Natural killer cell (primary cell): ENCODE results near the gene GRB10. TPM values are rescaled to one million over a fixed set of nuclear protein-coding genes. Genes with fewer than 3 reads are reported as not detected.

Experiments
- ATAC-seq, 3 donors: fragments of 150-1000 bp in 2 of 3; fragments of 200-7000 bp in 1 of 3; cut with Tn5 transposase; 1 replicate in 1 of 3; 2 replicates in 2 of 3; pipeline ENCODE4 v1.10.0; 2021; ENCODE audit warnings: mild to moderate bottlenecking in 2 of 3, moderate library complexity in 2 of 3
- DNase-seq, 2 donors: peaks; one replicate each; pipeline versions ENCODE4 v3.0.0 to v3.0.0-alpha.2; 2013 to 2021; ENCODE audit warnings: mixed read lengths in 1 of 2
- H3K27ac ChIP-seq: one replicate; pipeline ENCODE4 v1.5.1; 2013; ENCODE audit warnings: mild to moderate bottlenecking, low read length
- H3K27me3 ChIP-seq: one replicate; pipeline ENCODE4 v1.6.1; 2013; ENCODE audit warnings: low read length; ENCODE audit not compliant: control insufficient read depth, insufficient read depth
- H3K36me3 ChIP-seq: one replicate; pipeline ENCODE4 v1.6.1; 2013; ENCODE audit warnings: low read length; ENCODE audit not compliant: control insufficient read depth, insufficient read depth
- H3K4me1 ChIP-seq: one replicate; pipeline ENCODE4 v1.6.1; 2013; ENCODE audit warnings: low read length; ENCODE audit not compliant: control insufficient read depth, insufficient read depth
- H3K4me3 ChIP-seq: one replicate; pipeline ENCODE4 v1.5.1; 2013; ENCODE audit warnings: low read length
- H3K9me3 ChIP-seq: one replicate; pipeline ENCODE4 v1.6.1; 2013; ENCODE audit warnings: low read length; ENCODE audit not compliant: control insufficient read depth, insufficient read depth
- H3K27ac Mint-ChIP-seq, 2 donors: one replicate each; pipeline ENCODE4 v1.8.0; 2022; ENCODE audit warnings: mild to moderate bottlenecking in 2 of 2, mixed read lengths in 2 of 2, moderate library complexity in 1 of 2
- H3K27me3 Mint-ChIP-seq, 2 donors: one replicate each; pipeline ENCODE4 v1.8.0; 2022; ENCODE audit warnings: low read depth in 2 of 2, mixed read lengths in 2 of 2
- H3K36me3 Mint-ChIP-seq: one replicate; pipeline ENCODE4 v1.8.0; 2022; ENCODE audit warnings: mixed read lengths
- H3K4me1 Mint-ChIP-seq, 2 donors: one replicate each; pipeline ENCODE4 v1.8.0; 2022; ENCODE audit warnings: mixed read lengths in 2 of 2
- H3K4me3 Mint-ChIP-seq: one replicate; pipeline ENCODE4 v1.8.0; 2022; ENCODE audit warnings: mild to moderate bottlenecking, moderate library complexity, mixed read lengths
- H3K9me3 Mint-ChIP-seq, 2 donors: one replicate each; pipeline ENCODE4 v1.8.0; 2022; ENCODE audit warnings: mixed read lengths in 2 of 2
- WGBS: methylation state at CpG from one replicate; pipeline ENCODE4 v1.1.7; 2013; ENCODE audit warnings: missing lambda C conversion rate; ENCODE audit not compliant: insufficient coverage; 5-methylcytosine and 5-hydroxymethylcytosine counted together
- intact Hi-C: fragments of 100-400 bp; cut with micrococcal nuclease; formaldehyde crosslinking; loops from one replicate; pipeline ENCODE4 v1.14.2; 2022
- total RNA-seq, 4 donors: library from RNA; stranded (reverse); fragments of 120-200 nt in 1 of 4; gene quantifications; one replicate each; pipeline versions ENCODE4 v1.2.3 to v1.2.4, GENCODE V29; 2013 to 2022
- TF ChIP-seq, protein P1 (sequence below): fragments of 200-600 bp; IDR thresholded peaks from one replicate; pipeline ENCODE4 v1.8.0; 2022; ENCODE audit warnings: antibody characterized with exemption

Gene GRB10
- total RNA-seq, 3 donors from 2014 or later (not counting 1 experiment from before 2014, with no cell fraction given), result 0.16 to 24.4 (median 1.4) TPM

DNA sequence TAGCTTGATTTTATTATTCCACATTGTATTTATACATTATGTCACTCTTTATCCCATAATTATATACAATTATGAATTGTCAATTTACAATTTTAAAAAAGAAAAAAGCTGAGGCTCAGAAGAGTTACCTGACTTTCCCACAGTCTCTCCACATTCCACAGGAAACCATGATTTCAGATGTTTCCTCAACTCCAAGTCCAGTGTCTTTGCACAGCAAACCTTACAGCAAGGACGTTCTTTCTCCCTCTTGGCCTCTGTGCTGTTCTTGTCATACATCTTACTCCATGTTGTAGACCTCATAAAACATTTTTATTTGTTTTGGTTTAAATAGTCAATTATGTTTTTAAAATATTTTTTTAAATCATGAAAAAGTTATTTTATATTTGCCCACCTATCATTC is 34.9 kb upstream of the GRB10 start:
- intact Hi-C loops, result no loop called here
- DNase-seq (no peak), ATAC-seq (no peak)
- WGBS, result 13% methylated on average over 1 of the region's 1 CpG
- Mint-ChIP-seq H3K4me1 (no peaks in the 10 kb centered on the region), H3K4me3 (no peak overlapping the region), H3K36me3 (no peaks in the 10 kb centered on the region), H3K9me3 (no peaks in the 10 kb centered on the region), H3K27me3 (peaks cover 9 to 30% of the 10 kb centered on the region in 2 donors), H3K27ac (no peak overlapping the region)
- Histone ChIP-seq H3K27ac (no peak overlapping the region), H3K4me1 (no peaks in the 10 kb centered on the region), H3K4me3 (no peak overlapping the region), H3K9me3 (no peaks in the 10 kb centered on the region), H3K36me3 (no peaks in the 10 kb centered on the region), H3K27me3 (no peaks in the 10 kb centered on the region)
- TF ChIP-seq, protein P1, sequence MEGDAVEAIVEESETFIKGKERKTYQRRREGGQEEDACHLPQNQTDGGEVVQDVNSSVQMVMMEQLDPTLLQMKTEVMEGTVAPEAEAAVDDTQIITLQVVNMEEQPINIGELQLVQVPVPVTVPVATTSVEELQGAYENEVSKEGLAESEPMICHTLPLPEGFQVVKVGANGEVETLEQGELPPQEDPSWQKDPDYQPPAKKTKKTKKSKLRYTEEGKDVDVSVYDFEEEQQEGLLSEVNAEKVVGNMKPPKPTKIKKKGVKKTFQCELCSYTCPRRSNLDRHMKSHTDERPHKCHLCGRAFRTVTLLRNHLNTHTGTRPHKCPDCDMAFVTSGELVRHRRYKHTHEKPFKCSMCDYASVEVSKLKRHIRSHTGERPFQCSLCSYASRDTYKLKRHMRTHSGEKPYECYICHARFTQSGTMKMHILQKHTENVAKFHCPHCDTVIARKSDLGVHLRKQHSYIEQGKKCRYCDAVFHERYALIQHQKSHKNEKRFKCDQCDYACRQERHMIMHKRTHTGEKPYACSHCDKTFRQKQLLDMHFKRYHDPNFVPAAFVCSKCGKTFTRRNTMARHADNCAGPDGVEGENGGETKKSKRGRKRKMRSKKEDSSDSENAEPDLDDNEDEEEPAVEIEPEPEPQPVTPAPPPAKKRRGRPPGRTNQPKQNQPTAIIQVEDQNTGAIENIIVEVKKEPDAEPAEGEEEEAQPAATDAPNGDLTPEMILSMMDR, result no peak

DNA sequence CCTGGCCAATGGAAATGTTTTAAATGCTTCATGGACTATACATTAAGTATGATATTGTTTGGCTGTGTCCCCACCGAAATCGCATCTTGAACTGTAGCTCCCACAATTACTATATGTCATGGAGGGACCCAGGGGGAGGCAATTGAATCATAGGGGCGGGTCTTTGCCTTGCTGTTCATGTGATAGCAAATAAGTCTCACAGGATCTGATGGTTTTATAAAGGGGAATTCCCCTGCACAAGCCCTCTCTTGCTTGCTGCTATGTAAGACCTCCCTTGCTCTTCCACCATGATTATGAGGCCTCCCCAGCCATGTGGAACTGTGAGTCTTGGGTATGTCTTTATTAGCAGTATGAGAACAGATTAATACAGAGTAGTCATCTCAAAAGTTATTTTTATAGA is 32.4 kb upstream of the GRB10 start:
- WGBS, result 96% methylated on average over 3 of the region's 3 CpGs
- ATAC-seq, result peak in 1 of 3 donors; percentile 18
- intact Hi-C loops, result no loop called here
- Mint-ChIP-seq H3K36me3 (no peaks in the 10 kb centered on the region), H3K4me1 (no peaks in the 10 kb centered on the region), H3K4me3 (no peak overlapping the region), H3K27ac (no peak overlapping the region), H3K27me3 (peaks cover 9 to 20% of the 10 kb centered on the region in 2 donors), H3K9me3 (no peaks in the 10 kb centered on the region)
- H3K27ac ChIP-seq, result no peak overlapping the region
- DNase-seq, result no peak
- H3K4me3 ChIP-seq, result no peak overlapping the region
- no peaks in the 10 kb centered on the region for H3K27me3 ChIP-seq
- TF ChIP-seq, protein P1, result no peak
- no peaks in the 10 kb centered on the region for H3K36me3 ChIP-seq
- no peaks in the 10 kb centered on the region for H3K9me3 ChIP-seq
- H3K4me1 ChIP-seq, result no peaks in the 10 kb centered on the region

DNA sequence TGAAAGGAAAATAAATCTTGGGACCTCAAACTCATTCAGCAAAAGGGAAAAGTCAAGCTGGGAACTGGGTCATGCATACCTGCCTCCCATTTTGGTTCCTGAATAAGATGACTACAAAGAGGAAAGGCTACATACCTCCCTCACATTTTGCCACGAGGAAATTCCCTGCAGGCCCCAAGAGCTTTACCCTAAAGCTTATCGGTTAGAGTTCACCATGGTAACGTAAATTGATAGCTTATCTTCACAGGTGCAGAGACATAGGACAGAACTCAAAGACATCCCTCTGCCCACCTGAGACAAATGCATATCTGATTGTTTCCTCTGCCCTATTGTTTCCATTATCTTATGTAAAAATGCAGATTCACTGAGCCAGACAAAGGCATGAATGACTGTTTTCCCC is 31.5 kb upstream of the GRB10 start:
- no peak for DNase-seq
- H3K27ac Mint-ChIP-seq, result no peak overlapping the region

More for the DNA sequence above, 31.5 kb upstream of the GRB10 start:
- no peak for ATAC-seq
- Mint-ChIP-seq H3K36me3 (no peaks in the 10 kb centered on the region), H3K9me3 (no peaks in the 10 kb centered on the region), H3K4me1 (no peaks in the 10 kb centered on the region), H3K4me3 (no peak overlapping the region), H3K27me3 (peaks cover 6 to 18% of the 10 kb centered on the region in 2 donors)
- H3K27me3 ChIP-seq, result no peaks in the 10 kb centered on the region
- no peaks in the 10 kb centered on the region for H3K4me1 ChIP-seq
- TF ChIP-seq, protein P1, result no peak
- no peak overlapping the region for H3K4me3 ChIP-seq
- H3K9me3 ChIP-seq, result no peaks in the 10 kb centered on the region
- WGBS, result 79% methylated on average over 3 of the region's 3 CpGs
- no peak overlapping the region for H3K27ac ChIP-seq
- intact Hi-C loops, result no loop called here
- H3K36me3 ChIP-seq, result no peaks in the 10 kb centered on the region
